GM12878 (cell line): ENCODE measurements around the gene LIMA1. TPM values are rescaled to one million over a fixed set of nuclear protein-coding genes. Genes with fewer than 3 reads are reported as not detected.

Experiments used
- ATAC-seq: fragments of 200-7000 bp; cut with Tn5 transposase; 3 replicates; pipeline ENCODE4 v1.9.1; 2020; ENCODE audit warnings: mild to moderate bottlenecking, moderate library complexity
- BruUV-seq: library from RNA; stranded (reverse); fragments of 400-500 nt; replicated peaks from 2 replicates; lab custom pipeline; 2021; lab: Mats Ljungman, UMichigan
- CTCF ChIA-PET: fragments of 300-600 bp; sonication (Branson Sonifier 250); formaldehyde crosslinking; extraction: SDS; loops from one replicate; lab custom pipeline; 2021; ENCODE audit warnings: inconsistent platforms; lab: Yijun Ruan, JAX
- POLR2A ChIA-PET: fragments of 350-600 bp; formaldehyde crosslinking; extraction: SDS; loops from one replicate; lab custom pipeline; 2021; ENCODE audit warnings: inconsistent platforms; lab: Charles Lee
- RAD21 ChIA-PET: fragments of 300-600 bp; sonication (Branson Sonifier 250); formaldehyde crosslinking; loops from one replicate; lab custom pipeline; 2023; ENCODE audit warnings: antibody characterized with exemption; ENCODE audit not compliant: unreplicated experiment; lab: Charles Lee
- SMC1A ChIA-PET: fragments of 300-600 bp; sonication (Branson Sonifier 250); formaldehyde crosslinking; loops from one replicate; lab custom pipeline; 2023; ENCODE audit not compliant: unreplicated experiment, uncharacterized antibody; lab: Charles Lee
- DNase-seq: peaks from one replicate; pipeline ENCODE4 v3.0.0-alpha.2; 2011; ENCODE audit warnings: low read depth, low spot score
- FAIRE-seq: peaks from 3 replicates; lab custom pipeline; 2011; peaks lifted over from hg19 to GRCh38; lab: Jason Lieb, UNC
- H2AFZ ChIP-seq: 2 replicates; pipeline ENCODE4 v1.6.0; 2011; ENCODE audit warnings: low read depth, low read length, control low read depth; ENCODE audit not compliant: control insufficient read depth
- H3K27ac ChIP-seq: 2 replicates; pipeline ENCODE4 v1.5.1; 2011; ENCODE audit warnings: control low read depth; ENCODE audit not compliant: control insufficient read depth, insufficient read depth
- H3K27me3 ChIP-seq, 2 experiments: replicated peaks in 1 of 2; 2 replicates each; pipeline versions ENCODE4 v1.6.0 to v1.6.1; 2011; ENCODE audit warnings: low read length in 1 of 2; ENCODE audit not compliant: control insufficient read depth in 2 of 2, insufficient read depth in 2 of 2
- H3K36me3 ChIP-seq, 2 experiments: 2 replicates each; pipeline ENCODE4 v1.5.1; 2011; ENCODE audit warnings: low read length in 1 of 2; ENCODE audit not compliant: control insufficient read depth in 2 of 2, insufficient read depth in 2 of 2
- H3K4me1 ChIP-seq: 2 replicates; pipeline ENCODE4 v1.6.1; 2011; ENCODE audit warnings: mild to moderate bottlenecking, low read length, moderate library complexity, mixed read lengths; ENCODE audit not compliant: control insufficient read depth, insufficient read depth
- H3K4me2 ChIP-seq: 2 replicates; pipeline ENCODE4 v1.6.0; 2011; ENCODE audit warnings: control low read depth; ENCODE audit not compliant: control insufficient read depth, insufficient read depth
- H3K4me3 ChIP-seq: fragments of 200-600 bp; sonication (generic); 2 replicates; pipeline ENCODE4 v1.5.1; 2016
- H3K79me2 ChIP-seq: 2 replicates; pipeline ENCODE4 v1.6.0; 2011; ENCODE audit warnings: low read length; ENCODE audit not compliant: control insufficient read depth, insufficient read depth
- H3K9ac ChIP-seq: 2 replicates; pipeline ENCODE4 v1.8.0; 2011; ENCODE audit warnings: low read length, control low read depth, mixed read lengths; ENCODE audit not compliant: control insufficient read depth, insufficient read depth
- H3K9me3 ChIP-seq: replicated peaks from 3 replicates; pipeline ENCODE4 v1.5.1; 2011; ENCODE audit warnings: mild to moderate bottlenecking, low read length; ENCODE audit not compliant: control insufficient read depth, insufficient read depth
- H4K20me1 ChIP-seq: 2 replicates; pipeline ENCODE4 v1.6.0; 2011; ENCODE audit not compliant: control insufficient read depth, insufficient read depth
- CHD1 ChIP-seq: IDR thresholded peaks from 2 replicates; pipeline ENCODE4 v1.6.1; 2012; ENCODE audit warnings: low read depth, low read length, improper control_type of control experiment
- CHD2 ChIP-seq: IDR thresholded peaks from 2 replicates; pipeline ENCODE4 v1.6.1; 2011; ENCODE audit warnings: low read depth, low read length, improper control_type of control experiment, borderline replicate concordance
- EGR1 ChIP-seq, 2 experiments: IDR thresholded peaks; 1 replicate in 1 of 2; 2 replicates in 1 of 2; pipeline ENCODE4 v1.6.1; 2011 to 2012; ENCODE audit warnings: low read depth in 2 of 2, low read length in 2 of 2, borderline replicate concordance in 1 of 2, mild to moderate bottlenecking in 1 of 2, moderate library complexity in 1 of 2
- EP300 ChIP-seq, 2 experiments: fragments of 150-350 bp in 1 of 2; IDR thresholded peaks; 2 replicates each; pipeline ENCODE4 v1.6.1; 2011 to 2012; ENCODE audit warnings: low read depth in 2 of 2, low read length in 2 of 2, borderline replicate concordance in 1 of 2, improper control_type of control experiment in 1 of 2, inconsistent platforms in 1 of 2; ENCODE audit not compliant: control insufficient read depth in 1 of 2
- IRF4 ChIP-seq: IDR thresholded peaks from 2 replicates; pipeline ENCODE4 v1.6.1; 2011; ENCODE audit warnings: low read depth, low read length
- LARP7 ChIP-seq: fragments of 450-650 bp; IDR thresholded peaks from 2 replicates; pipeline ENCODE4 v1.6.1; 2017; ENCODE audit warnings: mild to moderate bottlenecking
- NR2F1 ChIP-seq: fragments of 450-650 bp; conservative IDR thresholded peaks from 2 replicates; pipeline ENCODE4 v1.6.1; 2017; ENCODE audit warnings: mild to moderate bottlenecking
- POLR2AphosphoS2 ChIP-seq: IDR thresholded peaks from 2 replicates; pipeline ENCODE4 v1.6.1; 2011; ENCODE audit warnings: low read depth, mild to moderate bottlenecking, low read length, improper control_type of control experiment, moderate library complexity
- WGBS: methylation state at CpG from one replicate; pipeline ENCODE4 v1.1.6; 2016; ENCODE audit warnings: low lambda C conversion rate; ENCODE audit not compliant: insufficient replicate concordance, insufficient coverage; ENCODE audit errors: missing lambda C conversion rate; 5-methylcytosine and 5-hydroxymethylcytosine counted together
- in situ Hi-C: fragments of 300-500 bp; cut with MboI; formaldehyde crosslinking; loops from 9 replicates; pipeline ENCODE4 v1.14.3; 2018; ENCODE audit warnings: mixed read lengths
- intact Hi-C: fragments of 100-400 bp; cut with micrococcal nuclease; formaldehyde crosslinking; loops from one replicate; pipeline ENCODE4 v1.14.2; 2022; ENCODE audit not compliant: unreplicated experiment
- polyA plus RNA-seq, 11 experiments: library from polyadenylated mRNA; depleted of rRNA in 4 of 11; unstranded in 6 of 11; stranded (reverse) in 5 of 11; fragments of >200 nt; fragmentation: Nextera tagmentation in 4 of 11; fragmentation: Illumina TruSeq in 1 of 11; extraction: Ambion mirVana in 4 of 11; extraction: Trizol in 1 of 11; gene quantifications; 1 replicate in 1 of 11; 2 replicates in 10 of 11; pipeline versions ENCODE4 v1.2.1 to v1.2.3, GENCODE V29; 2011 to 2016; ENCODE audit warnings: inconsistent platforms in 2 of 11, missing spikeins in 2 of 11, low read depth in 1 of 11
- total RNA-seq, 4 experiments: library from RNA; depleted of rRNA in 3 of 4; stranded (reverse); fragments of >200 nt in 3 of 4; fragmentation: Illumina TruSeq in 1 of 4; extraction: Trizol in 1 of 4; gene quantifications; 2 replicates each; pipeline versions ENCODE4 v1.2.1 to v1.2.3, GENCODE V29; 2013 to 2021
- TF ChIP-seq, protein P1 (sequence below), 3 experiments: IDR thresholded peaks in 2 of 3; conservative IDR thresholded peaks in 1 of 3; 2 replicates each; pipeline ENCODE4 v1.5.1; 2011; ENCODE audit warnings: low read depth in 3 of 3, low read length in 3 of 3, mild to moderate bottlenecking in 3 of 3, control low read depth in 2 of 3, moderate library complexity in 2 of 3, inconsistent platforms in 1 of 3, mixed read lengths in 1 of 3; ENCODE audit not compliant: control insufficient read depth in 2 of 3, insufficient read depth in 1 of 3; ENCODE audit errors: extremely low read depth in 1 of 3
- TF ChIP-seq, protein P2 (sequence below): fragments of 450-650 bp; IDR thresholded peaks from 2 replicates; pipeline ENCODE4 v1.6.1; 2018; ENCODE audit warnings: borderline replicate concordance, mild to moderate bottlenecking; ENCODE audit not compliant: partially characterized antibody
- TF ChIP-seq, protein P3 (sequence below): IDR thresholded peaks from 2 replicates; pipeline ENCODE4 v1.6.1; 2012; ENCODE audit warnings: low read depth, low read length, improper control_type of control experiment
- TF ChIP-seq, protein P4 (sequence below): fragments of 450-650 bp; conservative IDR thresholded peaks from 2 replicates; pipeline ENCODE4 v1.6.1; 2017; ENCODE audit warnings: mild to moderate bottlenecking, moderate library complexity

Gene LIMA1
- total and polyA plus RNA-seq, 10 of the 15 experiments (the other 5 are each of a cell fraction or from before 2014, with no cell fraction given), result 53.2 to 109 (median 60.8) TPM

DNA sequence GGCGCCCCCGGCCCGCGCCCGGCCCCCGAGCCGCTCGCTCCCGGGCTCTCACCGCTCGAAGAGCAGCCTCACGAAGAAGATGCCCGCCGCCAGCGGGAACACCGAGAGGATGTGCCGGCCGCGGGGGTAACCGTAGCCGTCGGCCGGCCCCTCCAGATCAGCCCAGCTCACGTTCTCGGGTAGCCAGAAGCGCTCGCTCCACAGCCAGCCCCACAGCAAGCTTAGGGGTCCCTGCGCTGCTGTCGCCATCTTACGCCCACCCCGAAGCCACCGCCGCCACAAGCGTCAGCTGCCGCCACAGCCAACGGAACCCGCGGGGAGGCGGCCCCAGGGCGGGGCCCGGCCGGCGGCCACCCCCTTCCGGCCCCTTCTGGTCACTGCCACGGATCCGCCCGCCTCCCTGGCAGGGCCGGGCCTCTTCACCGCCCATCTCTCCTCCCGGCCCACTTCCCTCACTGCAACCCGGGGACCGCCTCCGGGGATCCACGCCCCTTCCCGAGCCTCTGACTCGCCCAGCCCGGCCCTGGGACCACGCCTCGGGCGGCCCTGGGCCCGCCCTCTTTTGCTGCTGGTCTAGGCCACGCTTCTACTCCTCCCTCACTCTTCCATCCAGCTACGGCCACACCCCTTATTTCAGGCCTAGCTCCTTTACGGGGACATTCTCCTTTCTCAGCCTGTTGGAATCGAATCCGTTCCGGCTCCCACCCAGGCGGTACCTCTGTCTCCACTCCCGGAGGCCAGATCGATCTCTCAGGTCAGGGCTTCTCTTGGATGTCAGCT, 116.1 kb downstream of the LIMA1 start, which contains the start of gene CERS5:
Gene CERS5 (minus strand): TSS at position 321 of the 780 bp plus-strand sequence. CDS start 72 bp downstream, at position 249.
- under 1% methylated on average over 62 of the region's 70 CpGs for WGBS
- SMC1A ChIA-PET, result interaction anchor here (0.6 to 4.7 kb wide), 14 partner anchors 9 to 147 kb away, joined by 3 to 36 read pairs (median 4); partner anchors contain the start of gene COX14
- ATAC-seq (peak; percentile 99), FAIRE-seq (peak; percentile 77), DNase-seq (peak; percentile 85)
- peak within 1 kb of the TSS; percentile 71 for H3K27ac ChIP-seq
- peak within 1 kb of the TSS; percentile 96 for H3K9ac ChIP-seq
- CTCF ChIA-PET, result interaction anchor here (0.6 to 18.0 kb wide), 19 partner anchors 9 to 812 kb away, joined by 3 to 257 read pairs (median 4); partner anchors contain the start of genes COX14 and SMARCD1
- no peaks in the 10 kb centered on the region for H3K36me3 ChIP-seq
- BruUV-seq, result no TSS peak
- H3K4me2 ChIP-seq, result peak within 1 kb of the TSS; percentile 94
- H3K79me2 ChIP-seq, result peaks cover 32% of the 10 kb centered on the region
- POLR2A ChIA-PET, result interaction anchor here (0.5 to 5.7 kb wide), 14 partner anchors 12 to 142 kb away, joined by 3 to 72 read pairs (median 6); partner anchors contain the start of genes COX14, RACGAP1 and SMARCD1
- H3K4me3 ChIP-seq, result peak within 1 kb of the TSS; percentile 80
- H3K4me1 ChIP-seq, result no peaks in the 10 kb centered on the region
- H3K27me3 ChIP-seq, result no peaks in the 10 kb centered on the region
- in situ Hi-C loops (no loop called here), intact Hi-C loops (loop anchor here (1.0 to 2.0 kb wide), 2 partner anchors 56 to 82 kb away; partner anchors contain the start of gene SMARCD1)
- H4K20me1 ChIP-seq, result no peaks in the 10 kb centered on the region
- peak within 1 kb of the TSS; percentile 97 for H2AFZ ChIP-seq
- peaks cover 2% of the 10 kb centered on the region; the same call in 2 of the 3 replicates for H3K9me3 ChIP-seq
- RAD21 ChIA-PET, result interaction anchor here (0.6 to 2.4 kb wide), 14 partner anchors 9 to 147 kb away, joined by 3 to 48 read pairs (median 4); partner anchors contain the start of genes COX14, LIMA1 and SMARCD1
- TF ChIP-seq, protein P1, sequence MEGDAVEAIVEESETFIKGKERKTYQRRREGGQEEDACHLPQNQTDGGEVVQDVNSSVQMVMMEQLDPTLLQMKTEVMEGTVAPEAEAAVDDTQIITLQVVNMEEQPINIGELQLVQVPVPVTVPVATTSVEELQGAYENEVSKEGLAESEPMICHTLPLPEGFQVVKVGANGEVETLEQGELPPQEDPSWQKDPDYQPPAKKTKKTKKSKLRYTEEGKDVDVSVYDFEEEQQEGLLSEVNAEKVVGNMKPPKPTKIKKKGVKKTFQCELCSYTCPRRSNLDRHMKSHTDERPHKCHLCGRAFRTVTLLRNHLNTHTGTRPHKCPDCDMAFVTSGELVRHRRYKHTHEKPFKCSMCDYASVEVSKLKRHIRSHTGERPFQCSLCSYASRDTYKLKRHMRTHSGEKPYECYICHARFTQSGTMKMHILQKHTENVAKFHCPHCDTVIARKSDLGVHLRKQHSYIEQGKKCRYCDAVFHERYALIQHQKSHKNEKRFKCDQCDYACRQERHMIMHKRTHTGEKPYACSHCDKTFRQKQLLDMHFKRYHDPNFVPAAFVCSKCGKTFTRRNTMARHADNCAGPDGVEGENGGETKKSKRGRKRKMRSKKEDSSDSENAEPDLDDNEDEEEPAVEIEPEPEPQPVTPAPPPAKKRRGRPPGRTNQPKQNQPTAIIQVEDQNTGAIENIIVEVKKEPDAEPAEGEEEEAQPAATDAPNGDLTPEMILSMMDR (IDR thresholded peaks at IDR 0.05 in 2 of 3, conservative IDR thresholded peaks at IDR 0.05 in 1 of 3; ENCODE audit: control insufficient read depth in 2 of 3, extremely low read depth in 1 of 3, insufficient read depth in 1 of 3, low read depth in 3 of 3, low read length in 3 of 3), result no peak
- TF ChIP-seq EP300 (IDR thresholded peaks at IDR 0.05; ENCODE audit: borderline replicate concordance in 1 of 2, control insufficient read depth in 1 of 2, low read depth in 2 of 2, low read length in 2 of 2) (peak in 1 of 2 experiments; percentile 22; a peak in 1 of 4 replicates), CHD2 (no peak; the same call in 1 of the 2 replicates), NR2F1 (peak; percentile 29; the same call in 1 of the 2 replicates), LARP7 (peak; percentile 95), POLR2AphosphoS2 (0 out of 2 replicates have a peak, but pooled peaks have one; percentile 60), IRF4 (no peak), EGR1 (IDR thresholded peaks at IDR 0.05; ENCODE audit: borderline replicate concordance in 1 of 2, low read depth in 2 of 2, low read length in 2 of 2) (0 out of 3 replicates have a peak, but pooled peaks of 1 of the 2 experiments have one; percentile 24), CHD1 (0 out of 2 replicates have a peak, but pooled peaks have one; percentile 77)
- TF ChIP-seq, protein P2, sequence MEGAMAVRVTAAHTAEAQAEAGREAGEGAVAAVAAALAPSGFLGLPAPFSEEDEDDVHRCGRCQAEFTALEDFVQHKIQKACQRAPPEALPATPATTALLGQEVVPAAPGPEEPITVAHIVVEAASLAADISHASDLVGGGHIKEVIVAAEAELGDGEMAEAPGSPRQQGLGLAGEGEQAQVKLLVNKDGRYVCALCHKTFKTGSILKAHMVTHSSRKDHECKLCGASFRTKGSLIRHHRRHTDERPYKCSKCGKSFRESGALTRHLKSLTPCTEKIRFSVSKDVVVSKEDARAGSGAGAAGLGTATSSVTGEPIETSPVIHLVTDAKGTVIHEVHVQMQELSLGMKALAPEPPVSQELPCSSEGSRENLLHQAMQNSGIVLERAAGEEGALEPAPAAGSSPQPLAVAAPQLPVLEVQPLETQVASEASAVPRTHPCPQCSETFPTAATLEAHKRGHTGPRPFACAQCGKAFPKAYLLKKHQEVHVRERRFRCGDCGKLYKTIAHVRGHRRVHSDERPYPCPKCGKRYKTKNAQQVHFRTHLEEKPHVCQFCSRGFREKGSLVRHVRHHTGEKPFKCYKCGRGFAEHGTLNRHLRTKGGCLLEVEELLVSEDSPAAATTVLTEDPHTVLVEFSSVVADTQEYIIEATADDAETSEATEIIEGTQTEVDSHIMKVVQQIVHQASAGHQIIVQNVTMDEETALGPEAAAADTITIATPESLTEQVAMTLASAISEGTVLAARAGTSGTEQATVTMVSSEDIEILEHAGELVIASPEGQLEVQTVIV, result peak; percentile 8
- TF ChIP-seq, protein P3, sequence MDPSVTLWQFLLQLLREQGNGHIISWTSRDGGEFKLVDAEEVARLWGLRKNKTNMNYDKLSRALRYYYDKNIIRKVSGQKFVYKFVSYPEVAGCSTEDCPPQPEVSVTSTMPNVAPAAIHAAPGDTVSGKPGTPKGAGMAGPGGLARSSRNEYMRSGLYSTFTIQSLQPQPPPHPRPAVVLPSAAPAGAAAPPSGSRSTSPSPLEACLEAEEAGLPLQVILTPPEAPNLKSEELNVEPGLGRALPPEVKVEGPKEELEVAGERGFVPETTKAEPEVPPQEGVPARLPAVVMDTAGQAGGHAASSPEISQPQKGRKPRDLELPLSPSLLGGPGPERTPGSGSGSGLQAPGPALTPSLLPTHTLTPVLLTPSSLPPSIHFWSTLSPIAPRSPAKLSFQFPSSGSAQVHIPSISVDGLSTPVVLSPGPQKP, result peak; percentile 43; the same call in 1 of the 2 replicates
- TF ChIP-seq, protein P4, sequence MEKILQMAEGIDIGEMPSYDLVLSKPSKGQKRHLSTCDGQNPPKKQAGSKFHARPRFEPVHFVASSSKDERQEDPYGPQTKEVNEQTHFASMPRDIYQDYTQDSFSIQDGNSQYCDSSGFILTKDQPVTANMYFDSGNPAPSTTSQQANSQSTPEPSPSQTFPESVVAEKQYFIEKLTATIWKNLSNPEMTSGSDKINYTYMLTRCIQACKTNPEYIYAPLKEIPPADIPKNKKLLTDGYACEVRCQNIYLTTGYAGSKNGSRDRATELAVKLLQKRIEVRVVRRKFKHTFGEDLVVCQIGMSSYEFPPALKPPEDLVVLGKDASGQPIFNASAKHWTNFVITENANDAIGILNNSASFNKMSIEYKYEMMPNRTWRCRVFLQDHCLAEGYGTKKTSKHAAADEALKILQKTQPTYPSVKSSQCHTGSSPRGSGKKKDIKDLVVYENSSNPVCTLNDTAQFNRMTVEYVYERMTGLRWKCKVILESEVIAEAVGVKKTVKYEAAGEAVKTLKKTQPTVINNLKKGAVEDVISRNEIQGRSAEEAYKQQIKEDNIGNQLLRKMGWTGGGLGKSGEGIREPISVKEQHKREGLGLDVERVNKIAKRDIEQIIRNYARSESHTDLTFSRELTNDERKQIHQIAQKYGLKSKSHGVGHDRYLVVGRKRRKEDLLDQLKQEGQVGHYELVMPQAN, result peak; percentile 85
